Activated T-cell treated with anti-CD3 and anti-CD28 coated beads for 48 hours (primary cell): Measurements from ENCODE around the gene PISD.

Experiments used
- DNase-seq: peaks from one replicate; pipeline ENCODE4 v3.0.0-alpha.2; 2020; ENCODE audit warnings: low read depth

The PISD gene

DNA sequence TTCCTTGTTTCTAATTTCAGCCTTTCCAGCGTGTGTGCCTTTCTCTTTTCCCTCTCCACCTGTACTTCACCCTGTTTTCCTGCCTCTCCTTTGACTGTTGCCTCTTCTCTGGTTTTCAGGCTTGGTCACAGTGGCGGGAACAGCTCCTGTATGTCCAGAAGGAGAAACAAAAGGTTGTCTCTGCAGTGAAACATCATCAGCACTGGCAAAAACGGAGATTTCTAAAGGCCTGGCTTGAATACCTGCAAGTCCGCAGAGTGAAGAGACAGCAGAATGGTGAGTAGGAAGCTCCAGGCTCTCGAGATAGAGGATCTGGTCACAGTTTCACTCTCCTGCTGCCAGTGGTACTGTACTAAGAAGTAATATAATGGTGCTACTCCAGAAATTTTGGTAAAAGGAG is 89.1 kb downstream of the PISD start:
- DNase-seq: no peak

DNA sequence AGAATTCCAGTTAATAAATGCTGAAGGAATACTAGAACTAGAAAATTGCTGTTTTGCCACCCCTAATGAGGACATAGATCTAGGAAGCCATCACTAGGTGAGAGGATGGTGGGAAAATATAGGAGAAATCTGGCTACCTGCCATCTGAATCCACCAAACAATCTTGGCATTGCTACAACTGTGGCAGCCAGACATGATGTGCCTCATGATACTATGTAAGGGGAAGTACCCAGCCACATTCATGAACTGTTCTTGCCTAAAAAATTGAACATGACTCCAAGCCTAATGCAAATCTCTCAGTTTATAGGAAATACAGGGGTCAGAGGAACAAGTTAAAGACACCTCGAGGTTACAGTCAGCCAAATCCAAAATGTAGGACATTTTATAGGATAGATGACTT is 92.9 kb downstream of the PISD start:
- no peak for DNase-seq
